ENCODE results near the gene ADAMTS12.

Gene ADAMTS12

GRCh38 chr5:33854733-33855151 is 37.0 kb downstream of the ADAMTS12 start:
- in situ Hi-C loops (cut with HindIII; ENCODE audit: low pct_ligation_motif_present, low pct_unique_long_range_greater_than_20kb, low sequenced_read_pairs) = no loop called here
- no peak for DNase-seq

- no peak for DNase-seq
- in situ Hi-C loops (cut with HindIII; ENCODE audit: low pct_ligation_motif_present, low pct_unique_long_range_greater_than_20kb, low sequenced_read_pairs) = no loop called here
Measured at GRCh38 chr5:33852837-33853236, 39.0 kb downstream of the ADAMTS12 start.

GRCh38 chr5:33852319-33852718 is 39.5 kb downstream of the ADAMTS12 start:
- DNase-seq = no peak
- in situ Hi-C loops (cut with HindIII; ENCODE audit: low pct_ligation_motif_present, low pct_unique_long_range_greater_than_20kb, low sequenced_read_pairs) = no loop called here

- in situ Hi-C loops (cut with HindIII; ENCODE audit: low pct_ligation_motif_present, low pct_unique_long_range_greater_than_20kb, low sequenced_read_pairs) = no loop called here
- peak; percentile 41 for DNase-seq
Measured at GRCh38 chr5:33850100-33850594, 41.6 kb downstream of the ADAMTS12 start.

- no peak for DNase-seq
- in situ Hi-C loops (cut with HindIII; ENCODE audit: low pct_ligation_motif_present, low pct_unique_long_range_greater_than_20kb, low sequenced_read_pairs) = no loop called here
Measured at GRCh38 chr5:33848554-33848953, 43.2 kb downstream of the ADAMTS12 start.

- DNase-seq = no peak
- in situ Hi-C loops (cut with HindIII; ENCODE audit: low pct_ligation_motif_present, low pct_unique_long_range_greater_than_20kb, low sequenced_read_pairs) = no loop called here
Measured at GRCh38 chr5:33846851-33847250, 44.9 kb downstream of the ADAMTS12 start.

GRCh38 chr5:33843579-33843978 is 48.2 kb downstream of the ADAMTS12 start:
- in situ Hi-C loops (cut with HindIII; ENCODE audit: low pct_ligation_motif_present, low pct_unique_long_range_greater_than_20kb, low sequenced_read_pairs) = no loop called here
- no peak for DNase-seq

- DNase-seq = no peak
- in situ Hi-C loops (cut with HindIII; ENCODE audit: low pct_ligation_motif_present, low pct_unique_long_range_greater_than_20kb, low sequenced_read_pairs) = no loop called here
Measured at GRCh38 chr5:33842456-33842855, 49.3 kb downstream of the ADAMTS12 start.

GRCh38 chr5:33841891-33842290 is 49.9 kb downstream of the ADAMTS12 start:
- in situ Hi-C loops (cut with HindIII; ENCODE audit: low pct_ligation_motif_present, low pct_unique_long_range_greater_than_20kb, low sequenced_read_pairs) = no loop called here
- no peak for DNase-seq

- in situ Hi-C loops (cut with HindIII; ENCODE audit: low pct_ligation_motif_present, low pct_unique_long_range_greater_than_20kb, low sequenced_read_pairs) = no loop called here
- no peak for DNase-seq
Measured at GRCh38 chr5:33840927-33841547, 50.8 kb downstream of the ADAMTS12 start.

GRCh38 chr5:33837301-33837700 is 54.5 kb downstream of the ADAMTS12 start:
- in situ Hi-C loops (cut with HindIII; ENCODE audit: low pct_ligation_motif_present, low pct_unique_long_range_greater_than_20kb, low sequenced_read_pairs) = no loop called here
- DNase-seq = no peak

GRCh38 chr5:33834334-33834733 is 57.5 kb downstream of the ADAMTS12 start:
- no peak for DNase-seq
- in situ Hi-C loops (cut with HindIII; ENCODE audit: low pct_ligation_motif_present, low pct_unique_long_range_greater_than_20kb, low sequenced_read_pairs) = no loop called here

- in situ Hi-C loops (cut with HindIII; ENCODE audit: low pct_ligation_motif_present, low pct_unique_long_range_greater_than_20kb, low sequenced_read_pairs) = no loop called here
- DNase-seq = no peak
Measured at GRCh38 chr5:33833237-33833575, 58.6 kb downstream of the ADAMTS12 start.

GRCh38 chr5:33832404-33833236 is 59.2 kb downstream of the ADAMTS12 start:
- in situ Hi-C loops (cut with HindIII; ENCODE audit: low pct_ligation_motif_present, low pct_unique_long_range_greater_than_20kb, low sequenced_read_pairs) = no loop called here

GRCh38 chr5:33831041-33831440 is 60.7 kb downstream of the ADAMTS12 start:
- in situ Hi-C loops (cut with HindIII; ENCODE audit: low pct_ligation_motif_present, low pct_unique_long_range_greater_than_20kb, low sequenced_read_pairs) = no loop called here

More at GRCh38 chr5:33832404-33833236, 59.2 kb downstream of the ADAMTS12 start:
- no peak for DNase-seq

GRCh38 chr5:33829430-33829829 is 62.4 kb downstream of the ADAMTS12 start:
- in situ Hi-C loops (cut with HindIII; ENCODE audit: low pct_ligation_motif_present, low pct_unique_long_range_greater_than_20kb, low sequenced_read_pairs) = no loop called here

More at GRCh38 chr5:33831041-33831440, 60.7 kb downstream of the ADAMTS12 start:
- DNase-seq = no peak

GRCh38 chr5:33828626-33829308 is 63.0 kb downstream of the ADAMTS12 start:
- in situ Hi-C loops (cut with HindIII; ENCODE audit: low pct_ligation_motif_present, low pct_unique_long_range_greater_than_20kb, low sequenced_read_pairs) = no loop called here
- DNase-seq = no peak

More at GRCh38 chr5:33829430-33829829, 62.4 kb downstream of the ADAMTS12 start:
- no peak for DNase-seq

GRCh38 chr5:33827885-33828284 is 63.9 kb downstream of the ADAMTS12 start:
- in situ Hi-C loops (cut with HindIII; ENCODE audit: low pct_ligation_motif_present, low pct_unique_long_range_greater_than_20kb, low sequenced_read_pairs) = no loop called here
- no peak for DNase-seq

GRCh38 chr5:33827018-33827707 is 64.6 kb downstream of the ADAMTS12 start:
- DNase-seq = no peak
- in situ Hi-C loops (cut with HindIII; ENCODE audit: low pct_ligation_motif_present, low pct_unique_long_range_greater_than_20kb, low sequenced_read_pairs) = no loop called here
